ENCODE results near the gene CEACAM1.
"Not testable (repeated sequence)": the region's sequence is repeated elsewhere in the genome, so short reads cannot be mapped to it uniquely, and the experiment has no call there.

CEACAM1 gene

DNA sequence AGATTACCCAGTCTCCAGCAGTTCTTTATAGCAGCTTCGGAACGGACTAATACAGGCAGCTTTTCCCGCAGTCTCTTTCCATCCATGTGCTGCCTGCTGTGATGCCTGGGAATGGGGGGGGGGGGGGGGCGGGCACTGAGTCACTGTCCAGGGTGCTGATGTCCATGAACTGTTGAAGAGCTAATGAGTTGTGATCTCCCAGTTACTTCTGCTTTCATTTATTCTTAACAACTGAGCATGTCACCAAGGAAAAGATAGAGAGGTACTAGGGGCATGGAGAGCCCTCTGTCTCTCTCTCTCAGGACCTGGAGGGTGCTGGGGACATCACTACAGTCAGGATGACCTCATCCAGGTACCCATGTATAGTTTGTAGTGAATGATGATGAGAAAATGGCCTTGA lies 20.3 kb upstream of the CEACAM1 start:
- DNase-seq (ENCODE audit: low read depth) = no peak

DNA sequence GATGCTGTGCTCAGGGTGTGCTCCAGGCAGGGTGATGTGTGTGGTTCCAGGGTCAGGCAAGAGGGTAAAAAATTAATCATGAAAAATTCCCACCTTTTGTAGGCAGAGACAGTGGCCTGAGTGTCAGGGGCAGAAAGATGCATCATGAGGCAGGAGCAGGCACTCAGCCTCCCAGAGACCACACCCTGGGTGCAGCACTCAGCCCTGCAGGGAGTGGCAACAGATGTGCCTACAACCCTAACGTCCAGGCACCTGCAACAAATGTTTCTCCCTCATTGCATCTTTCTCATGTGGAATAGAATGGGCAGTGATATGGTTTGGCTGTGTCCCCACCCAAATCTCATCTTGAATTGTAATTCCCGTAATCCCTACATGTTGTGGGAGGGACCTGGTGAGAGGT lies 19.6 kb upstream of the CEACAM1 start:
- DNase-seq (ENCODE audit: low read depth) = no peak

DNA sequence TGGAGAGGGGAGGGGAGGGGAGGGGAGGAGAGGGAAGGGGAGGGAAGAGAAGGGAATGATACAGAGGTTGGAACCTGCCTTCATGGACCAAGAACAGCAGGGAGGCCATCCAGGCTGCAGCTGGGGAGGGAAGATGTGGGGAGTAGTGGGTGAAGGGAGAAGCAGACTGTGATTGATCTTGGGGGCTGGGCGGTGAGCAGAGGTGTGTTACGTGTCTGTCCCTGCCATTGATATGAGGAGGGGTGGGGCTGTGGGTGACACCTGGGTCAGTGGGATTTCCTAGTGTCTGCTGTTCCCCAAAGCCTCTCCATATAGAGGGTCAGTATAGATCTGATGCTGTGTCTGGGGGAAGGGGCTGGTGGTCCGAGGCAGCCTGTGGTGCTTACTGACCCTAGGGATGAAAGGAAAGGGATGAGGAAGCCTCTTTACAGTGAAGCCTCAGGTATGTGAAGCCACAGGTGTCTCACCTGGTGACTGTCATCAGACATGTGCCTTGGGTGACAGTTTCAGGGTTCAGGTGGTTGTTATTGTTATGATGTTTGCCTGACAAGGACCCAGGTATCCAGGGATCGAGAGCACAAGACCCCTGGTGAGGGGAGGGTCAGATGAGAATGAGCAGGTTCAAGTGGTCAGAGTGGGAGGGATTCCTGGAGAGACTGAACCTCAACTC lies 18.7 kb upstream of the CEACAM1 start:
- DNase-seq (ENCODE audit: low read depth) = no peak

DNA sequence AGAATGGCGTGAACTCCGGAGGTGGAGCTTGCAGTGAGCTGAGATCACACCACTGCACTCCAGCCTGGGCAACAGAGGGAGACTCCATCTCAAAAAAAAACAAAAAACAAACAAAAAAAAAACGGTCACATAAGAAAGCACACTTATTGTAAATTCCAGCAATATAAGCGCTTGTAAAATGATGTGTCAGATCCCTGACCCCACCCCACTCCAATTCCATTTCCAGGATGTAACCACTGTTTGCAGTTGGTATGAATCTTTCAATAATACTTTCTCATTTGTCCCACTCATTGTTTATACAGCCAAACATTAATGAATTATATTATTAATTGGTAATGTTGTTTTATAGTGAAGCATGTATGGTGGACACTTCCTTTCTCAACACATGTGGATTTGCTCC lies 15.9 kb upstream of the CEACAM1 start:
- DNase-seq (ENCODE audit: low read depth) = no peak

DNA sequence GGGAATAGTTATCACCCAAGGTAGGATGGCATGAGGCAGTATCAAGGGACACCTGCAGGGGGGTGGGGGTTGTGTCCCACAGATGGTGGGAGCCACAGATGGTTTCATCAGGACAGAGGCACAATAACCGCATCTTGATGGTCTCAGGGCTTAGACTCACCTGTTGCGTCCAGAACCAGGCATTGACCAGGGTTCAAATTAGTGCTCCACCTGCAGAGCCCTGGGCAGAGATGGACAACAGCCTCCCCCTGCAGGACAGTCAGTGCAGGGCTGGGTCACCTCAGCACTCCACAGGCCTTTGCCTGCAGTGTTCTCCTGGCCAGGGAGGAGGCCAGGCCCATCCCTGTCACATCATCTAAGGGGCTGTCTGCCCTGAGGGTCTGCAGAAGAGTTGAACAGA lies 14.5 kb upstream of the CEACAM1 start:
- DNase-seq (ENCODE audit: low read depth) = no peak

DNA sequence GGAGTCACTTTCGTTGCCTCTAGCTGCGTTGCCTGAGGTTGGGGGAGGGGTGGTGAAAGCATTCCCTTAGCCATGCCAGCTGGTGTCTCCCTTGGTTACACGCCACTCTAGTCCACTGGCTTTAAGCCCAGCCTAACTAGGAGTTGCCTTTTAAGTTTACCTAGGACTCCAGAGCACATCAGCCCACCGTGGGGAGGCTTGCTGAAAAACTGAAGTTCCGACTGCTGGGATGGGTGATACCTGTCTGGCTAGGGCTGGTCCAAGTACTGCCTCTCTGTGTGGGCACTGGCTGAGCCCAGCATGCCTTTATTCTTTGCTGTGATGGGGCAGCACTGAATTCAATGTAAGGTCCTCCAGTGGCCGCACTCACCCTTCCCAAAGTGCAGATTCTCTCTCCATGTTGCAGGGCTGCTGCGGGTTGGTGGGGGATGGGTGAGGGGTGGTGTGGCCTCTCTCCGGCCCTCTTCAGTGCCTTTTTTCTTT lies 11.8 kb upstream of the CEACAM1 start:
- no peak for DNase-seq (ENCODE audit: low read depth)

DNA sequence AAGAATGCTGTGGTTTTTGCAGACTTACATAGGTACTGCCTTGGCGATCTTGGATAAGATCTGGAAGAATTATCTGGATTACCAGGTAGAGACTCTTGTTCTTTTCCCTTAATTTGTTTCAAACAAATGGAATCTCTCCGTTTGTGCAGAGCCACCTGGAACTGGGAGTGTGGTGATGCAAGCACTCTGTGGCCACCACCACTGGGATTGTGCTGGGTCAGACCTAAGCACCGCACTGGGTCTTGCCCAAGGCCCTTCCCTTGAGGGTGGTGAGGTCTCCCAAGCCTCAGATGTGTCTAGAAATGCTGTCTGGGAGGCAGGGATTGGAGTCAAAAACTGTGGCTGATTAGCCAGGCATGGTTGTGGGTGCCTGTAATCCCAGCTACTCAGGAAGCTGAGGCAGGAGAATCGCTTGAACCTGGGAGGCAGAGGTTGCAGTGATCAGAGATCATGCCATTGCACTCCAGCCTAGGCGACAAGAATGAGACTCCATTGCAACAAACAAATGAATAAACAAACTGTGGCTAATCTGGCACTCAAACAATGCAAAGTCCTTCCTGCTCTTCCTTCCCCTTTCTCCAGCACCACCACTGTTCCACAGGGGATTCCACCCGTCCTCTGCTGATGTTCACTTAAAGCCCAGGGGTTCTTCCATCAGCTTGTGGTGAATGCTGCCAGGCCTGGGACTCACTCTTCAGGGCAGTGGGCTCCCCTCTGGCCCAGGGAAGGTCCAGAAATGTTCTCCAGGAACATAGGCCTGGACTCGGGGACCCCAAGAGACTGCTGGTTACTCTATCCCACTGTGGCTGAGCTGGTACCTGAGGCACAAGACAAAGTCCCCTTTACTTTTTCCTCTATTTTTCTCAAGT lies 10.8 kb upstream of the CEACAM1 start:
- no peak for DNase-seq (ENCODE audit: low read depth)

DNA sequence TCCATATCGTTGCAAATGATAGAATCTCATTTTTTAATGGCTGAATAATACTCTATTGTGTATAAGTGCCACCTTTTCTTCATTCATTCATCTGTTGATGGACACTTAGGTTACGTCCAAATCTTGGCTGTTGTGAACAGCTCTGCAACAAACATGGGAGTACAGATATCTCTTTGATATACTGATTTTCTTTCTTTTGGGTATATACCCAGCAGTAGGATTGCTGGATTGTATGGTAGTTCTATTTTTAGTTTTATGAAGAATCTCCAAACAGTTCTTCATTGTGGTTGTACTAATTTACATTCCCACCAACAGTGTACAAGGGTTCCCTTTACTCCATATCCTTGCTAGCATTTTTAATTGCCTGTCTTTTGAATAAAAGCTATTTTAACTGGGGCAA lies 7.0 kb upstream of the CEACAM1 start:
- not testable (repeated sequence) for DNase-seq (ENCODE audit: low read depth)

DNA sequence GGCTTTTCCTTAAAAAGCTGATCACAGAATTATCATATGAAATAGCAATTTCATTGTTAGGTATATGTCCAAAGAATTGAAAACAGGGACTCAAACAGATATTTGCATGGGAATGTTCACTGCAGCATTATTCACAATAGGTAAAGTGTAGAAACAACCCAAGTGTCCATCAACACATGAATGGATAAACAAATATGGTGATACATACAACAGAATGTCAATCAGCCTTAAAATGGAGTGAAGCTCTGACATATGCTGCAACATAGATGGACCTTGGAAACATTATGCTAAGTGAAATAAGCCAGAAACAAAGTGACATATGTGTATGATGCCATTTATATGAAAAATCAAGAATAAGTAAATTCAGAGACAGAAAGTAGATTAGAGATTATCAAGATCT lies 6.1 kb upstream of the CEACAM1 start:
- no peak for DNase-seq (ENCODE audit: low read depth)

DNA sequence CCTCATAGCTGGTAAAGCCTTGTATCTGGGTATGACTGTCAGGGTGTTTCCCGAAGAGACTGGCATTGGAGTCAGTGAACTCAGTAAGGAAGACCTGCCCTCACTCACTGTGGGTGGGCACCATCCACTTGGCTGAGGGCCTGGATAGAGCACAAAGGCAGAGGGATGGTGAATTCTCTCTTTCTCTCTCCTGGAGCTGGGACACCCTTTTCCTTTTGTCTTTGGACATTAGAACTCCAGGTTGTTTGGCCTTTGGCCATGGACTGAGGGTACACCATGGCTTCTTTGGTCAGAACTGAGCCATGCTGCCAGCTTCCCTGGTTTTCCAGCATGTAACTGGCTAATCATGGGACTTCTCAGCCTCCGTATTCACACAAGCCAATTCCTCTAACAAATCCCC lies 4.6 kb upstream of the CEACAM1 start:
- DNase-seq (ENCODE audit: low read depth) = no peak

DNA sequence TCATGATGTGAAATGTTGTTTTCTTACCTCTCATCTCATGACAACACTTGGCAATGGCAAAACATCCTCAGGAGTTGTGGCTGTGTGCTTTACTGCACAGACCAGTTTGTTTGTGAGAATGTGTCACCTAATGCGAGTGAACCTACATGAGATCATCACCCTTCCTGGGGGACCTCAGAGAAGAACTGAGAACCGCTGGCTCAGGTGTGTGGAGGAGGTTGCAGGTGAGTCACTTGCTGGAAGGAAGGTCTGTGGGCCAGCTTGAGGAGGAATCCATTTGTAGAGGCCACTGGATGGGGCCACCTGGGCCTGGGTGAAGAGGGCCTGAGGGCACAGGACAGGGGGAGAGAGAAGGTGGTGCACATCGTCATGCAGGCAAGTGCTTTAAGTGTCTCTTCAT lies 3.0 kb upstream of the CEACAM1 start:
- no peak for DNase-seq (ENCODE audit: low read depth)

DNA sequence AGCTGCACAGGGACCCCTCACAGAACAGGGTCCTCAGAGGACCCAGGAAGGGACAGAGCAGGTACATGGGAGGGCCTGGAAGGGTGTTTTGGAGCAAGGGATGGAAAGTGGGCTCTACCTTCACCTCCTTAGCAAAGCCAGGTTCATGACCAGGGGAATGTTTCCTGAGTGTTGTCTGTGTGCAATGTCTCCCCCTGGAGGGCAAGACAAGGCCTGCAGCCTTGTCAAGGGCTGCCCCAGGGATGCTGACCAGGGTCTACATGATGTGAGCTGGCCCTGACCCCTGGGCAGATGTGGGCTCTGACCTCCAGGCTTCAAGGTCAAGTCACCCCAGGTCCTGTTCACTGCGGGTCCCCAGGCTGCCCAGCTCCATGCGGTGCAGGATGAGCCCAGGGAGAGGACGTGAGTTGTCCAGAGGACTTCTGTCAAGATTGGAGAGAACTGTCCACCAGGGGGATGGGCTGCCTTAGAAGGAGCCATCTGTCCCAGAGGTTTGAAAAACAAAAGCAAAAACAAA lies 1.0 kb upstream of the CEACAM1 start:
- DNase-seq (ENCODE audit: low read depth) = peak; percentile 52

DNA sequence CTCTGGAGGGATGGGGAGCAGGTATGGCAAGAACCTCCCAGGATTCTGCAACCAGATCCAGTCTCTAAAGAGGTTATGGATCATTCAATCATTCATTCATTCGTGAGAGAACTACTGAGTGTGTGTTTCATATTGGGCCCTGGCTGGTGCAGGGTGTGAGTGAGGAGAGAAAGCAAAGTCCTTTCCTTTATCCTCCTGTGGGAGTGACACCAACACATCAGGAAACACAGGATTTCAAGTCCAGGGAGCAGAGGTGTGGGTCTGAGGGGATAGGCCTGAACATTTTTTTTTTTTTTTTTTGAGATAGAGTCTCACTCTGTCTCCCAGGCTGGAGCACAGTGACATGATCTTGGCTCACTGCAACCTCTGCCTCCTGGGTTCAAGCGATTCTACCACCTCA lies 3.3 kb downstream of the CEACAM1 start:
- DNase-seq (ENCODE audit: low read depth) = no peak

DNA sequence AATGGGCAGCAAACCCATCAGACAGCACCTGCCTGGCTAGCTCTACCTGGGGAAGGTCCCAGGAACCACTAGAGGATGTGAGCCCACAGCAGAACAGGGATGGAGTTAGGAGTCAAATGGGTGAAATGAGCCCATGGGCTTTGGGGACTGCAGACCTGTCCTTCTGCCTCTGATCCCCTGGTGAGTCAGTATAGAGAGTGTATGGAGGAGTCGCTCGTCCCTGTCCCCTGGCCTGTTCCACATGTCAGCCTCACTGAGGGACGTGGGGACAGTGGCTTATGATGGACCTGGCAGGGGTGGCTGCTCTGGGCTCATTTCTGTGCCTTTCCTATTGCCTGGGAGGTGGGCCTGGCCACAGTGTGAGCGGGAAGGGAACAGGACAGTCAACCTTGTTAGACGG lies 4.0 kb downstream of the CEACAM1 start:
- DNase-seq (ENCODE audit: low read depth) = no peak

DNA sequence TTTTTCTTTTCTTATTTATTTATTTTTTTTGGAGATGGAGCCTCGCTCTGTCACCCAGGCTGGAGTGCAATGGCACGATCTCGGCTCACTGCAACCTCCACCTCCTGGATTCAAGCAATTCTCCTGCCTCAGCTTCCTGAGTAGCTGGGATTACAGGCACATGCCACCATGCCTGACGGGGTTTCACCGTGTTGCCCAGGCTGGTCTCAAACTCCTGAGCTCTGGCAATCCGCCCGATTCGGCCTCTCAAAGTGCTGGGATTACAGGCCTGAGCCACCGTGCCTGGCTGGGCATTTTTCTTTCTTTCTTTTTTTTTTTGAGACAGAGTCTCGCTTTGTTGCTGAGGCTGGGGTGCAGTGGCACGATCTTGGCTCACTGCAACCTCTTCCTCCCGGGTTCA lies 6.0 kb downstream of the CEACAM1 start:
- not testable (repeated sequence) for DNase-seq (ENCODE audit: low read depth)

DNA sequence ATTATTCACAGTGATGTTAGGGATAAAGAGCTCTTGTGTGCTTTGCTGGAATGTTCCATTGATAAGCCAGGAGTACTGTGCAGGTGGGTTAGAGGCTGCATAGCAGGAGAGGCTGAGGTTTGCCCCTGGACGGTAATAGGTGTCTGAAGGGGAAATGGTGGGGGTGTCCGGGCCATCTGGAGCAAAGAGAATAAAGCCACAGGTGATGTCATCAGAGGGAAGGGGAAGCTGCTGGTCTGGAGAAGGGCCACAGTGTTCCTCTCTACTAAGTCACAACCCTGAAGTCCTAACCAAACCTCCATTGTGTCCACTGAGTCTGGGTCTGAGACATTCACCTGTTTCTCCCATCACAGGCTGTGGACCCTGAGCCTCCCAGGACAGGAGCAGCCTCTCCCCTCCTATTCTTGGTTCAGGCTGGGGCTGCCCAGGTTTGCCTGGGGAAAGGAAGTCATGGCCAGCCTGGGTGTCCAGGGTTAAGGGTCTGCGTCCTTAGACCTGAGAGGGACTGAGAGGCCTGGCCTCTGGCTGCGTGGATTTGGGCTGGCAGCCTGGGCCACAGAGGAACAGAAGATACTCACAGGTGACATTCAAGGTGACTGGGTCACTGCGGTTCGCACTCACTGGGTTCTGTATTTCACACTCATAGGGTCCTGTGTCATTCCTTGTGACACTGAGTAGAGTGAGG lies 6.8 kb downstream of the CEACAM1 start:
- no peak for DNase-seq (ENCODE audit: low read depth)

DNA sequence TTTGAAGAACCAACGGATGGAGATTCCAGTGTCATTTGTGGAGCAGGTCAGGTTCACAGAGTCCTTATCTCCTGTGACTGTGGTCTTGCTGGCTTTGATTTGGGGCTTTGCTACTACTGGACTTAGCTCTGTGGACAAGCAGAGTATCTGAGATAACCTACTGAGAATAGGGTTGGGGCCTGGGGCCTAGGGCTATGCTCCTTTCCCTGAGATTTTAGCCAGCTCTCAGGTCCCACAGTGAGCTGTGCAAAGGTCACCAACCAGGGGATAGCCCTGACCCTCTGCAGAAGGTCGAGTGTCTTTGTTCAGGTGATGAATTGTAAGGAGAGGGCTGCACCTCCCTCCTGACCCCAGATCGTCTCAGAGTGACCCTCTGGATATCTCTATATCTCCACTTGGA lies 9.2 kb downstream of the CEACAM1 start:
- no peak for DNase-seq (ENCODE audit: low read depth)

DNA sequence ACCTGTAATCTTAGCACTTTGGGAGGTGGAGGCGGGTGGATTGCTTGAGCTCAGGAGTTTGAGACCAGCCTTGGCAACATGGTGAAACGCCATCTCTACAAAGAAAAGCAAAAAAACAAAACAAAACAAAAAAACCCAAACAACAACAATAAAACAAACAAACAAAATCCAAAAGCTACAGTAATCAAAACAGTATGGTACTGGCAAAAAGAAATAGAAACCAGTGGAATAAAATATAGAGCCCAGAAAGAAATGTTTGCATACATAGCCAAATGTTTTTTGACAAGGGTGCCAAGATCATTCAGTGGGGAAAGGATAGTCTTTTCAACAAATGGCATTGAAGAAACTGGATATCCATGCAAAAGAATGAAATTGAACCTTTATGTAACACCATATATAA lies 11.5 kb downstream of the CEACAM1 start:
- DNase-seq (ENCODE audit: low read depth) = no peak

DNA sequence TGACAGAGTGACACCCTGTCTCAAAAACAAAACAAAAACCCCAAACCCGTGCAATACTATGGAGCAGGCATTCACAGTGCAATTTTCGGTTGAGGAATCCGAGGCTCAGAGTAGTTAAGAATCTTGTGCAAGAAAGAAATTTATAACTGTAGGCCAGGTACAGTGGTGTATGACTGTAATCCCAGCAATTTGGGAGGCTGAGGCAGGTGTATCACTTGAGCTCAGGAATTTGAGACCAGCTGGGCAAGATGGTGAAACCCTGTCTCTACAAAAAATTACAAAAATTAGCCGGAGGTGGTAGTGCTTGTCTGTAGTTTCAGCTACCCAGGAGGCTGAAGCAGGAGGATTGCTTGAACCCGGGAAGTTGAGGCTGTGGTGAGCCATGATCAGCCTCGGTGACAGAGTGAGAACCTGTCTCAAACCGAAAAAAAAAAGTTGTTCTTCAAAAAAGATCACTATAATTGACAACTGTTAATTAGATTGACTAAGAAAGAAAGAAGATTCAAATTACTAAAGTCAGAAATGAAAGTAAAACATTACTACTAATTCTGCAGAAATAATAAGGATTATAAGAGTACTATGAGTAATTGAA lies 12.9 kb downstream of the CEACAM1 start:
- no peak for DNase-seq (ENCODE audit: low read depth)

DNA sequence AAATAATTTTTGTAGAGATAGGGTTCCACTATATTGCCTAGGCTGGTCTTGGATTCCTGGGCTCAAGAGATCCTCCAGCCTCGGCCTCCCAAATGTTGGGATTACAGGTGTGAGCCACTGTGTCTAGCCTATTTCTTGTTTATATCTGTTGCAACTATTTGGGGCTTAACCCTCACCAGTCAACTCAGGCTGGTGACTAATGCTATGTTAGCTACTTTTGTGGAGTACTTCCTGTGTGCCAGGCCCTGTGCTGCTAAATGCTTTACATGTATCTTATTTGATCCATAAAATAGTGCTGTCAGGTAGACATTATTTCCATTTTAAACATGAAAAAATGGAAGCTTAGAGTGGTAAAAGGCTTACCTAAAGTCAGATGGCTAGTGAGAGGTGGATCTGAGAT lies 13.8 kb downstream of the CEACAM1 start:
- DNase-seq (ENCODE audit: low read depth) = no peak

DNA sequence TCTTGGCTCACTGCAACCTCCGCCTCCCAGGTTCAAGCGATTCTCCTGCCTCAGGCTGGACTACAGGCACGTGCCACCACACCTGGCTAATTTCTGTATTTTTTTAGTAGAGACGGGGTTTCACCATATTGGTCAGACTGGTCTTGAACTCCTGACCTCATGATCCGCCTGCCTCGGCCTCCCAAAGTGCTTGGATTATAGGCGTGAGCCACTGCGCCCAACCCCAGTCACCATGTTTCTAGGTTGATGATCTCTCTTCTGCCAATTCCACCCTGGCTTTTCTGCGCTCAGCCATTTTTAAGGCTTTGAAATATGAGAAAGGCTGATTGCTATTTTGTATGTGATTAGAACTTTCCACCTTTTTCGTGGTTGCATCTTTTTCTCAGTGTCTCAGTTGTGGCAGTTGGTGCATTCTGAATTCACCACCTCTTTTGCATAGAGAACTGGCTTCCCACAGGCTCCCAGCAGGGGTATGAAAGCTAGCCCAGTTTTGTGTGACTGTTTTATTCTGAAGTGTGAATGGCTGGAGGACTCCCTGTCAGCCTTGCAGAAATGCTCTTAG lies 15.5 kb downstream of the CEACAM1 start:
- DNase-seq (ENCODE audit: low read depth) = no peak

DNA sequence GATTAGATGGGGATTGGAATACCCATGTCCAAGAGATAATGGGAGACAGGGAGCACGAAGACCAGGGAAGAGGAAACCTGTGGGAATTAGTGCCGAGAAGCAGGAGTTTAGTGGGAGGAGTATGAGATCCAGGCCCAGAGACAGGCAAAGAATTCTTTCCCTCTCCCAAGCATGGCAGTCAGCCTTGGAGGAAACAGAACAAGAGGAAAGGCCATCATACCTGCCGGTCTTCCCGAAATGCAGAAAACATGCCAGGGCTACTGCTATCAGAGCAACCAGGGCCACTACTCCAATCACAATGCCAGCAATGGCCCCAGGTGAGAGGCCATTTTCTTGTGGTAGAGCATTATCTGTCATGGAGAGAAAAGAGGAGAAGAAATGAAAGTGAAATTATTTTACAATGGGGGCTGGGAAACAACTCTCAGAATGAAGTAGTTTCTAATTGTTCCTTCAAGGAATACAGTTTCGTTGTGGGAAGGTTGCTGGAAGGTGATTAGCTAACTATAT lies 16.1 kb downstream of the CEACAM1 start:
- no peak for DNase-seq (ENCODE audit: low read depth)
